ENCODE data around the gene MCF2L2.

DNA sequence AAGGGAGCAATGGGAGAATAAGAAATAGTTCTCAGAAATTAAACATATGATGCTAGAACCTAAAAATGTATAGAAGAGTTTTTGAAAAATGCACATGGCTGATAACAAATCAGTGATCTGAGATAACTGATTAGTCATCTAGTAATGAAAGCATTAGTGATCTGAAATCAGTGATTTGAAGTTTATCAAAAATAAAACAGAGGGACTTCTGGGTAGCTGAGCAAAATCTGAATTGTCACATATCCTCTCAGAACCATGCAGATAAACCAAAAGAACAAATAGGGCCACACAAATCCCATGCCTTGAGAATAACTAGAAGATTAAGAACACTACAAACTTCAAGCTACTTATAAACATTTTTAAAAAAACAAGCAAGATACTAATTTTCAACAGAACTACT lies 71.5 kb downstream of the MCF2L2 start:
- TF ChIP-seq YY1 (IDR thresholded peaks at IDR 0.05; ENCODE audit: insufficient read depth, insufficient read length) (no peak), ZNF274 (IDR thresholded peaks at IDR 0.05; ENCODE audit: low read depth, low read length) (no peak)

Measured in NT2/D1 (cell line).